ENCODE measurements around the gene CAPS.

CAPS gene

DNA sequence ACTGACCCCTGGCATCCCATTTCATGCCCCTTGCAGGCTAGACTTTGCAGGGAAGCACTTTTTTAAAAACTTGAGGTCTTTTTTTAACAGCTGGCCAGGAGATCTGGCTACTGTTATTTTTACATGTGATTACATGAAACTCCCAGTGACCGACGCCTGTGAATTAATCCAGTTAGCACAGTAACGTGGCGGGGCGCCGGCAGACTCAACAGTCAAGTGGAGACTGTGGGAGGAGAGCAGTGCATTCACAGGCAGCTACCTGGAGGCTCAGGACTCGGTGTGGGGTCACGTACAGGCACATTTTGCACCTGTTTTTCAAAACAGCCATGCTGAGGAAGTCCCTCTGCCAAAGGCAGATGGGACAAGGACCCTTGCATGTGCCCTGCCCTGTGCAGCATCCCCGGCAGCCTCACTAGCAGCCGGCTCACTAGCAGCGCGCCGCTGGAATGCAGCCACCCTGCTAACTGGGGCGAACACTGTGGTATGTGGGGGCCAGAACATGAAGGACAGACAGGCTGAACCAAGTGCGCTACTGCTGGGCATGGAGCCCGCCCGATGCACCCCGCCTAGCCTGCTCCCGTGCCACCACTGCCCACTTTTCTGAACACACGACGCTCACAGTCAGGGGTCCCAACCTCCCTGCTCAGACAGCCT lies 18.7 kb downstream of the CAPS start:
- TF ChIP-seq, protein P1, sequence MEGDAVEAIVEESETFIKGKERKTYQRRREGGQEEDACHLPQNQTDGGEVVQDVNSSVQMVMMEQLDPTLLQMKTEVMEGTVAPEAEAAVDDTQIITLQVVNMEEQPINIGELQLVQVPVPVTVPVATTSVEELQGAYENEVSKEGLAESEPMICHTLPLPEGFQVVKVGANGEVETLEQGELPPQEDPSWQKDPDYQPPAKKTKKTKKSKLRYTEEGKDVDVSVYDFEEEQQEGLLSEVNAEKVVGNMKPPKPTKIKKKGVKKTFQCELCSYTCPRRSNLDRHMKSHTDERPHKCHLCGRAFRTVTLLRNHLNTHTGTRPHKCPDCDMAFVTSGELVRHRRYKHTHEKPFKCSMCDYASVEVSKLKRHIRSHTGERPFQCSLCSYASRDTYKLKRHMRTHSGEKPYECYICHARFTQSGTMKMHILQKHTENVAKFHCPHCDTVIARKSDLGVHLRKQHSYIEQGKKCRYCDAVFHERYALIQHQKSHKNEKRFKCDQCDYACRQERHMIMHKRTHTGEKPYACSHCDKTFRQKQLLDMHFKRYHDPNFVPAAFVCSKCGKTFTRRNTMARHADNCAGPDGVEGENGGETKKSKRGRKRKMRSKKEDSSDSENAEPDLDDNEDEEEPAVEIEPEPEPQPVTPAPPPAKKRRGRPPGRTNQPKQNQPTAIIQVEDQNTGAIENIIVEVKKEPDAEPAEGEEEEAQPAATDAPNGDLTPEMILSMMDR (conservative IDR thresholded peaks at IDR 0.05; ENCODE audit: low read depth, low read length): no peak
- no peak for DNase-seq (ENCODE audit: low read depth)
- no peak overlapping the region for H3K4me3 ChIP-seq (ENCODE audit: low read length)

DNA sequence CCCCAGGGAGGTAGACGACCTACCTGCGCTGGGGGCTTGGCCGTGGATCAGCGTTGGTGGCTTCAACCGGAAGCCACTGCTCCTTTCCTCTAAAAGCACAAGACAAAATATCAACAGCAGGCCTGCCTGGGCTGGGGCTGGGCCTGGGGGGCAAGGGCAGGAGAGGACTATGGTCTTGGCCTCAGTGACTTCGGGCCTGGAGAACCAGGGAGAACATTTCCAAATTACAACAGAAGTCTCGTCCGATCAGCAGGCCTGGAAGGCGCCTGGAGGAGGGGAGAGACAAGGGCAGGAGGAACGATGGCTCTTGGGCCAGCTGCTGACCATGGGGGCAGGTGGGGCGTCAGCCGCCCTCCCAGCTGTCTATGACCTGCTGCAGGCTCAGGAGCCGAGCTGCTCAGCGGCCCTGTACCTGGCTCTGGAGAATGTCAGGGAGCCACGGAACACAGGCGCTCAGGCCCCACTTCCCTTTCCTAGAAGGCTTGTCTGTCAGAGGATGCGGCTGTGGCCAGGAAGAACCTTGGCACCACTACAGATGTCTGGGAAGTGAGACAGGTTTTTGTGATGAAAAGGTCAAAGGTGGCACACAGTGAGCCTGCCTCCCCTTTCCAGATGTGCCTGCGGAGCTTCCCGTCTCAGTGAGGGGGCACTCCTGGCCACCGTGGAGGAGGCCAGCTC lies 19.5 kb downstream of the CAPS start:
- TF ChIP-seq, protein P1 (conservative IDR thresholded peaks at IDR 0.05; ENCODE audit: low read depth, low read length): no peak
- DNase-seq (ENCODE audit: low read depth): no peak
- H3K4me3 ChIP-seq (ENCODE audit: low read length): no peak overlapping the region

DNA sequence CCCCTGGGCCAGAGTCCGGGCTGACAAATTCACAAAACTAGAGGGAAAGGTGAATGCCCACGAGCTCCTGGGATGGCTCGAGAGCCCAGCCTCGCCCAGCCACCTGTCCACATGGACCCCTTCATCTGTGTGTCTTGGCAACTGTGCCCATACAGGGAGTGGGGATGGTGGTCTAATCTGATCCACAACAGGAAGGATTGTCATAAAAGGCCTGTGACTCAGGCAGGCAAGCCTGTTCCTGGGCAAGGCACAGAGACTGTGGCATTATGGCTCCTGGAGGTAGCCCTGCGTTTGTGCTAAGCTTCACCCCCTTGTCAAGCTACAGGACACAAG lies 20.0 kb downstream of the CAPS start:
- TF ChIP-seq, protein P1 (conservative IDR thresholded peaks at IDR 0.05; ENCODE audit: low read depth, low read length): no peak
- no peak overlapping the region for H3K4me3 ChIP-seq (ENCODE audit: low read length)
- no peak for DNase-seq (ENCODE audit: low read depth)

DNA sequence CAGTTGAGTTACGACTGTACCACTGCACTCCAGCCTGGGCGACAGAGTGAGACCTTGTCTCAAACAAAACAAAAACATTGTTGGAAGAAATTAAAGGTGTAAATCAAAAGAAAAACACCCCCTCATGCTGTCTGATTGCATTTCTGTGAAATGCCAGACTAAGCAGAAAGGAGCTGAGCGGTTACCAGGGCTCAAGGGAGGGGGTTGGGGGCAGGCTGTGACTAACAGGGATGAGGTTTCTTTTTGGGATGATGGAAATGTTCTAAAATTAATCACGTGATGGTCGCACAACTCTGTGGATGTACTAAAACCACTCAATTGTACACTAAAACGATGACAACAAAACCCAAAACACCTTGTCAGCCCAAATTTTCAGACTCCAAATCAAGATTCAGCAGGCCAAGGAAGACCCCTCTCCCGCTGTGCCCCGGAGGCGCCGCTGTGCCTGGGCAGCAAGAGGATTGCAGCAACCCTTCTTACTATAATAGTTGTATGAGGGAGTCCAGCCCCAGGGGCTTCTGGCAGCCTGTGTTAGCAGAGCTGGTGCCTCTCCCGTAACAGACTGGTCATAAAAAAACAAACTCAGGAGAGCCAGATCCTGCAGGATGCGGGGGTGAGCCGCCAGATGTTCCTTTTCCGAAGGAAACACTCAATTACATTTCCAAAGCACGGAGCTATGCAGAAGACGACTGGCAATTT lies 20.9 kb downstream of the CAPS start:
- no peak for DNase-seq (ENCODE audit: low read depth)
- TF ChIP-seq, protein P1 (conservative IDR thresholded peaks at IDR 0.05; ENCODE audit: low read depth, low read length): no peak
- no peak overlapping the region for H3K4me3 ChIP-seq (ENCODE audit: low read length)

DNA sequence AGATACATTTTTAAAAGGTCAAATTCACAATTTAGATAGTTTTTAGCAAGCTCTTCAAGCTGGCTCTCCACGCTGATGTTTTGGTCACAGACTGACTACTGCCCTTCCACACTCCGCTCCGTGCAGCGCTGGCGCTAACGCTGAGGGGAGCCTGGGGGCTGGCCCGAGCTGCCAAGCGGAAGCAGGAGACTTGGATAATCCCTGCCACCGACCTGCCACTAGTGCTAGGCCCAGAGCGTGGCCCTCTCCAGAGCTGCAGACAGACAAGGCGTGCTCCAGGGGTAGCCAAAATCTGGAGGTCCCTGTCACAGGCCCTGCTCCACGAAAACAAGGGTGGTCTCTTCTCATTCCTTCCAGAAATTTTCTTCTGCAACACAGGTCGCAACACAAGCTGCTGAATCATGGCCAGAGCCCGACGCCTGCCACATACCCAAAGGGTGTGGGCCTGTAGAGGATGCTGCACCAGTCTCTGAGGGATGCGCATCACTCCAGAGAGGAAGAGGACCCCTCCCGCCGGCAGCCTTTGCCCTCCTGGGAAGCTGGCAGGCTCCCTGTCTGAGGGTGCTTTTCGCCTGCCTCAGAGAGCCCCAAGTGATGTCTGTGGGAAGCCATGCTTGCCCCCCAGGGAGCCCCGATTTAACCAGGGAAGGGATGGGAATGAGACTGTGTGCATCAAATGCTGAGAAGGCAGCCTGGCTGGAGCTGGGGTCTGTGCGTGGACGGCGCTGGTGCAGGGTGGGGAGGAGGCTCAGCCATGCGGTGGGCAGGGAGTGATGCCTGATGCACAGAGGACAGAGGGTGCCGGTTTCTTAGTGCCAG lies 21.6 kb downstream of the CAPS start:
- TF ChIP-seq, protein P1 (conservative IDR thresholded peaks at IDR 0.05; ENCODE audit: low read depth, low read length): no peak
- DNase-seq (ENCODE audit: low read depth): no peak
- no peak overlapping the region for H3K4me3 ChIP-seq (ENCODE audit: low read length)

DNA sequence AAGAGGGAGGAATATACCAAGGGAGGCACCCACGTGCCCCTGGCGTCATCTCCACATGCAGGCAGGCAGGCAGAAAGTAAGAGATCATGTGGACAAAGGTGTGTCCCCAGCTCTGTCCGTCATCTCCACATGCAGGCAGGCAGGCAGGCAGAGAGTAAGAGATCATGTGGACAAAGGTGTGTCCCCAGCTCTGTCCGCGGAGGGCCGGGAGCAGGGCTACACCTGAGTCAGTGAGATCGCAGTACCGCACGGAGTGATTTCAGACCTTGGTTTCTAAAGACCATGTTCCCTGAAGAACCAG lies 22.2 kb downstream of the CAPS start:
- no peak overlapping the region for H3K4me3 ChIP-seq (ENCODE audit: low read length)
- DNase-seq (ENCODE audit: low read depth): no peak
- TF ChIP-seq, protein P1 (conservative IDR thresholded peaks at IDR 0.05; ENCODE audit: low read depth, low read length): no peak
